Measurements from ENCODE around the gene SHLD1.
"Not testable (repeated sequence)": the region's sequence is repeated elsewhere in the genome, so short reads cannot be mapped to it uniquely, and the experiment has no call there.

The SHLD1 gene

DNA sequence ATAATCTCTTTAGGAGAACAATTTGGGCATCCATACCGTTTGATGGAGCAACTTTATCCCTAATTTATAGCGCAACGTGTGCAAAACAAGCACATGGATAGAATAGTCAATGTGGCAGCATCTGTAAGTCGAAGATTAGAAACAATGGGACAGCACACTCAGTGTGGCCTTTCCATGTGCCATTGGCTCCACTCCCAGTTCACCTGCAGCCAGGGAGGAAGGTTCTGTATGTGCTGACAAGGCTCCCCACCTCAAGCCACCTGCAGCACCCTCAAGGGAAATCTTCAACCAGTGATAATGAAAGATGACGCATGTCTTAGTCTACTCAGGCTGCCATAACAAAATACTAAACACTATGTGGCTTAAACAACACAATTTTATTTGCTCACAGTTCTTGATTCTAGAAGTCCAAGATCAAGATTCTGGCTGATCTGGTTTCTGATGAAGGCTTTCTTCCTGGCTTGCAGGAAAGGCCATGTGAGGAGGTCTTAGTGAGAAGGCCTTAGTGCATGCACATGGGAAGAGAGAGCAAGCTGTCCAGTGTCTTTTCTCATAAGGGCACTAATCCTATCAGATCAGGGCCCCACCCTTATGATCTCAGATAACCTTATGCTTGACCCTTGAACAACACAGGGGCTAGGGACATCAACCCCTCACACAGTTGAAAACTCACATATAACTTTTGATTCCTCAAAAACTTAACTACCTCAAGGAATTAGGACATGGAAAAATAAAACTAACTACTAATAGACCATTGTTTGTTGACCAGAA, 34.9 kb upstream of the SHLD1 start:
- TF ChIP-seq, protein P1, sequence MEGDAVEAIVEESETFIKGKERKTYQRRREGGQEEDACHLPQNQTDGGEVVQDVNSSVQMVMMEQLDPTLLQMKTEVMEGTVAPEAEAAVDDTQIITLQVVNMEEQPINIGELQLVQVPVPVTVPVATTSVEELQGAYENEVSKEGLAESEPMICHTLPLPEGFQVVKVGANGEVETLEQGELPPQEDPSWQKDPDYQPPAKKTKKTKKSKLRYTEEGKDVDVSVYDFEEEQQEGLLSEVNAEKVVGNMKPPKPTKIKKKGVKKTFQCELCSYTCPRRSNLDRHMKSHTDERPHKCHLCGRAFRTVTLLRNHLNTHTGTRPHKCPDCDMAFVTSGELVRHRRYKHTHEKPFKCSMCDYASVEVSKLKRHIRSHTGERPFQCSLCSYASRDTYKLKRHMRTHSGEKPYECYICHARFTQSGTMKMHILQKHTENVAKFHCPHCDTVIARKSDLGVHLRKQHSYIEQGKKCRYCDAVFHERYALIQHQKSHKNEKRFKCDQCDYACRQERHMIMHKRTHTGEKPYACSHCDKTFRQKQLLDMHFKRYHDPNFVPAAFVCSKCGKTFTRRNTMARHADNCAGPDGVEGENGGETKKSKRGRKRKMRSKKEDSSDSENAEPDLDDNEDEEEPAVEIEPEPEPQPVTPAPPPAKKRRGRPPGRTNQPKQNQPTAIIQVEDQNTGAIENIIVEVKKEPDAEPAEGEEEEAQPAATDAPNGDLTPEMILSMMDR (IDR thresholded peaks at IDR 0.05; ENCODE audit: low read depth, low read length), result no peak
- no peak for DNase-seq (ENCODE audit: extremely low read depth, low read depth)

DNA sequence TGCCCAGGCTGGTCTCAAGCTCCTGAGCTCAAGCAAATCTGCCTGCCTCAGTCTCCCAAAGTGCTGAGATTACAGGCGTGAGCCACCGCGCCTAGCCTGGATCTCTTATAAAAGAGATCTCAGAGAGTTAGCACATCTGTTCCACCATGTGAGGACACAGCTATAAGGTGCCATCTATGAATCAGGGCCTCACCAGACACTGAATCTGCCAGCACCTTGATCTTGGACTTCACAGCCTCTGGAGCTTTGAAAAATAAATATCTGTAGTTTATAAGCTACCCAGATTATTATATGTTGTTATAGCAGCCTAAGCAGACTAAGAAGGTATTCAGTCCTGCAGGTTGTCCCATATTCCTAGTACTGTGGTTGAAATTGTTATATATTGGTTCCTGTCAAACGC, 33.2 kb upstream of the SHLD1 start:
- TF ChIP-seq, protein P1 (IDR thresholded peaks at IDR 0.05; ENCODE audit: low read depth, low read length), result no peak
- DNase-seq (ENCODE audit: extremely low read depth, low read depth), result no peak

DNA sequence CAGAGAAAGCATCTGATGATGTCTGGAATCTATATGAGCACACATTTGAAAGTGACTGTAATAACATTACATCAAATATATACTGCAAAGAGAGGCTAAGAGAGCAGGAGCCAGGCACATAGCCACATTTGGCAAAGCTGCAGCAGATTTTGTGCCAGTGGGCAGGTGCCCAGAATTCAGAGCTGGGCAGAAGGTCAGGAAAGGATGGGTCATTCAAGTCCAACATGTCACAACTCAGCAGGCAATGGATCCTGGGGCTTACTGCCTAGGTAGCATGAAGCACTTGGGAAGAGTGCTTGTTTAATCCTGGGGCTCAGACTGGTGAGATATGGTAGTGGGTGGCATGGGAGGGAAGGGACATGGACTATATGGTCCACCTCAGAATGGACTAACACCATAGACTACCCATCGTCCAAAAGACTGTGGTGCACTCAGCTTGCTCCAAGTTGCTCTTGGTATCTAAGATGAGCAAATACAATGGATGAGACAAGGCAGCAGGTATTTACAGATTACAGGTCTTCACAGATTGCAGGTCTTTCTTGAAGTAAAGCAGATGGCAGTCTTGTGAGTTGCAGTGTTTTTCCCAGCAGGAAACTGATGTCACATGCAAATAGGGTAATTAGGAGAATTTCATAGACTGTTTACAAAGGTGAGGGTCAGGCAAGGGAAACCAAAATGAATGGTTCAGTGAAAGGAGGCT, 31.2 kb upstream of the SHLD1 start:
- TF ChIP-seq, protein P1 (IDR thresholded peaks at IDR 0.05; ENCODE audit: low read depth, low read length), result no peak
- no peak for DNase-seq (ENCODE audit: extremely low read depth, low read depth)

DNA sequence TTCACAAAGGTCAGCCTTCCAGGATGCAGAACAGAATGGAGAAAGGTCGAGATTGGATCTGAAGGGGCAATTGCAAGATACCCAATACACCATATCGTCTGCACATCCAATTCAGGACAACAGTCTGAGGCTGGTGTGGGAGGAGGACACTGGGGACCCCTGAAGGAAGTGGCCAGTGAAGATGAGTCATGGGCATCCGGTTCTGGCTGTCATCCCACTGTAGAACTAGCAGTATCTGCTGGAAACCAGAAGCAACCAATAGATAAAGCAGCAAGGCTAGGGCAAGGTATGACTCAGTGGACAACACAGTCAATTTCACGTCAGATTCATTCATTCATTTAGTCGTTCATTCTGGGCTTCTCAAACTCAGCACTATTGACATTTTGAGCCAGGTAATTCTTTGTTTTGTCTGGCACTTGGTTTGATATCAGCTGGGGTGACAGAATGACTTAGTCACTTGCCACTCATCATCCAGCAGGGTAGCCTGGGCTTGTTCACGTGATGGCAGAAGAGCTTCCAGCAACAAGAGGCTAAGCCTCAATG, 30.3 kb upstream of the SHLD1 start:
- TF ChIP-seq, protein P1 (IDR thresholded peaks at IDR 0.05; ENCODE audit: low read depth, low read length), result no peak
- DNase-seq (ENCODE audit: extremely low read depth, low read depth), result no peak

DNA sequence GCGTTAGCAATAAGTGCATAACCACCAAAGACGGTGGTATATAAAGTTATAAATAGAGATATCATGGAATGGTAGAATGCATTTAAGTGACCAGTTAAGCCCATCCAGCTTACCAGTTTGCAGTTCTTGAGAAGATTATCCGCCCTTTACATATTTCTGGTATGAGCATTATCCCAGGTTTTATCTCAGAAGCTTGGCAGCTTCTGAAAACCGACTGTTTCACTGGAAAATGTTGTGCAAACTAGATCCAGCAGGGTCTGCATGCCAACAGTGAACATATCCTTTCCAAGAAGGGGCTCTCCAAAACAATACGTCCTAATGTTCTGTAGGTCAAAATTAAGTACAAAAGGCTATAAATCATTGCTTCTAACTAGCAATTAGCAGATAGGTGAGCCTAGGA, 29.5 kb upstream of the SHLD1 start:
- TF ChIP-seq, protein P1 (IDR thresholded peaks at IDR 0.05; ENCODE audit: low read depth, low read length), result no peak
- no peak for DNase-seq (ENCODE audit: extremely low read depth, low read depth)

DNA sequence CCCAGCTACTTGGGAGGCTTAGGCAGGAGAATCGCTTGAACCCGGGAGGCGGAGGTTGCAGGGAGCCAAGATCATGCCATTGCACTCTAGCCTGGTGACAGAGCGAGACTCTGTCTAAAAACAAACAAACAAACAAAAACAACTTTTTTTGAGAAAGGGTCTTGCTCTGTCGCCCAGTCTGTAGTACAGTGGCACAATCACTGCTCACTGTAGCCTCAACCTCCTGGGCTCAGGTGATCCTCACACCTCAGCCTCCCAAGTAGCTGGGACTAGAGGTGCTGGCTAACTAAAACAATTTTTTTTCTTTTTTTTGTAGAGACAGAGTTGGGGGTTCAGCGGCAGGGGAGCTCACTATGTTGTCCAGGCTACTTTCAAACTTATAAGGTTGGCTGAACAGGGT, 28.8 kb upstream of the SHLD1 start:
- not testable (repeated sequence) for DNase-seq (ENCODE audit: extremely low read depth, low read depth)

DNA sequence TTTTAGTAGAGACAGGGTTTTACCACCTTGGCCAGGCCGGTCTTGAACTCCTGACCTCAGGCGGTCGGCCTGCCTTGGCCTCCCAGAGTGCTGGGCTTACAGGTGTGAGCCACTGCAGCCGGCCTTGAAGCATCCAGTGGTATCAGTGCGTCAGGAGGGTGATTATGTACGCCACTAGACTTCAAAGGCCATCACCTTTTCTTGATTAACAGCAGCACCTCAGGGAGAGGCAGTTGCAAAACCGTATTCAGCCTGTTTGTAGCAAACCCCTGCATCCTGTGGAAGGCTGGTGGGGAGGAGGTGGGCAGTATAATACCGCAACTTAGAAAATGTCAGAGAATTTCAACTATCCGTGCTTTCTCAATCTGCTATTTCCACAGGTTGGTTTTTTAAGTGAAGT, 27.3 kb upstream of the SHLD1 start:
- no peak for DNase-seq (ENCODE audit: extremely low read depth, low read depth)
- TF ChIP-seq, protein P1 (IDR thresholded peaks at IDR 0.05; ENCODE audit: low read depth, low read length), result no peak

DNA sequence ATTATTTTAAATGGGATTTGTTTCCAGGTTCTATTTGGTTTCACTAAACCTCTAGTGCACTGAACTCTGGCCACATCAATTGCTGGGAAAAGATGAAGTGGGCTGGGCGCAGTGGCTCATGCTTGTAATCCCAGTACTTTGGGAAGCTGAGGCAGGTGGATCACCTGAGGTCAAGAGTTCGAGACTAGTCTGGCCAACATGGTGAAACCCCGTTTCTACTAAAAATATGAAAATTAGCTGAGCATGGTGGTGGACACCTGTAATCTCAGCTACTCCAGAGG, 25.1 kb upstream of the SHLD1 start:
- DNase-seq (ENCODE audit: extremely low read depth, low read depth), result not testable (repeated sequence)
